K562 (cell line): Measurements from ENCODE around the gene ITGAV. TPM values are rescaled to one million over a fixed set of nuclear protein-coding genes. Genes with fewer than 3 reads are reported as not detected.

Experiments
- BRD4 ChIP-seq: fragments of 200-600 bp; sonication (generic); IDR thresholded peaks from 2 replicates; pipeline ENCODE4 v1.6.1; 2017; ENCODE audit warnings: inconsistent platforms
- DIDO1 ChIP-seq: fragments of 450-650 bp; IDR thresholded peaks from 2 replicates; pipeline ENCODE4 v1.6.1; 2016; ENCODE audit warnings: low read depth, missing biosample characterization, missing genetic modification characterization
- FOXJ2 ChIP-seq: fragments of 200-800 bp; sonication (Bioruptor generic); IDR thresholded peaks from 2 replicates; pipeline ENCODE4 v1.6.1; 2016; ENCODE audit warnings: missing genetic modification characterization, missing compliant biosample characterization
- FOXJ3 ChIP-seq: sonication (generic); formaldehyde crosslinking; IDR thresholded peaks from 2 replicates; pipeline ENCODE4 v1.4.0; 2020; ENCODE audit warnings: mild to moderate bottlenecking, missing genetic modification reagents
- FOXP1 ChIP-seq: sonication (generic); formaldehyde crosslinking; IDR thresholded peaks from 2 replicates; pipeline ENCODE4 v1.8.0; 2022; ENCODE audit warnings: mild to moderate bottlenecking, missing genetic modification reagents
- KAT7 ChIP-seq: sonication (generic); formaldehyde crosslinking; IDR thresholded peaks from 2 replicates; pipeline ENCODE4 v1.8.0; 2022; ENCODE audit warnings: missing genetic modification reagents, mild to moderate bottlenecking, borderline replicate concordance
- MAFK ChIP-seq: IDR thresholded peaks from 2 replicates; pipeline ENCODE4 v1.6.1; 2011; ENCODE audit warnings: low read length, improper control_type of control experiment
- POU5F1 ChIP-seq: fragments of 150-350 bp; IDR thresholded peaks from 2 replicates; pipeline ENCODE4 v1.6.1; 2014; ENCODE audit warnings: borderline replicate concordance, low read length, low read depth, mild to moderate bottlenecking; ENCODE audit not compliant: partially characterized antibody
- RBBP5 ChIP-seq: fragments of 200-600 bp; sonication (generic); IDR thresholded peaks from 2 replicates; pipeline ENCODE4 v1.6.1; 2012; ENCODE audit warnings: borderline replicate concordance, mild to moderate bottlenecking, low read length, control low read depth, inconsistent platforms; ENCODE audit not compliant: insufficient read depth, poor library complexity, severe bottlenecking
- ZNF764 ChIP-seq: fragments of 250-450 bp; sonication (Bioruptor Pico); IDR thresholded peaks from 2 replicates; pipeline ENCODE4 v1.4.0; 2020; ENCODE audit warnings: low read depth, mild to moderate bottlenecking, moderate library complexity
- polyA plus RNA-seq, 8 experiments: library from polyadenylated mRNA; depleted of rRNA in 4 of 8; stranded (reverse) in 5 of 8; unstranded in 3 of 8; fragments of >200 nt; fragmentation: Nextera tagmentation in 2 of 8; fragmentation: Illumina TruSeq in 1 of 8; extraction: Ambion mirVana in 2 of 8; extraction: Trizol in 1 of 8; gene quantifications; 2 replicates each; pipeline versions ENCODE4 v1.2.1 to v1.2.3, GENCODE V29; 2011 to 2014; ENCODE audit warnings: inconsistent platforms in 1 of 8, missing spikeins in 1 of 8
- total RNA-seq, 7 experiments: library from RNA; depleted of rRNA in 6 of 7; stranded (reverse); fragments of >200 nt in 6 of 7; fragmentation: Illumina TruSeq in 2 of 7; extraction: Trizol in 2 of 7; gene quantifications; 2 replicates each; pipeline versions ENCODE4 v1.2.1 to v1.2.3, GENCODE V29; 2011 to 2021; ENCODE audit warnings: low replicate concordance in 1 of 7
- TF ChIP-seq, protein P1 (sequence below): sonication (generic); formaldehyde crosslinking; IDR thresholded peaks from 2 replicates; pipeline ENCODE4 v1.8.0; 2023; ENCODE audit warnings: missing genetic modification reagents, mild to moderate bottlenecking, borderline replicate concordance
- TF ChIP-seq, protein P2 (sequence below): sonication (generic); formaldehyde crosslinking; IDR thresholded peaks from 2 replicates; pipeline ENCODE4 v1.8.0; 2022; ENCODE audit warnings: mild to moderate bottlenecking, missing genetic modification reagents
- TF ChIP-seq, protein P3 (sequence below): conservative IDR thresholded peaks from 2 replicates; pipeline ENCODE4 v1.6.1; 2011; ENCODE audit warnings: low read depth, mild to moderate bottlenecking, low read length; ENCODE audit not compliant: control insufficient read depth
- TF ChIP-seq, protein P4 (sequence below): fragments of 250-450 bp; sonication (Bioruptor Pico); IDR thresholded peaks from 2 replicates; pipeline ENCODE4 v1.4.0; 2020; ENCODE audit warnings: borderline replicate concordance

Gene ITGAV
- total and polyA plus RNA-seq, 9 of the 15 experiments (the other 6 are each of a cell fraction or from before 2014, with no cell fraction given), result 3.7 to 17.7 (median 10.7) TPM

DNA sequence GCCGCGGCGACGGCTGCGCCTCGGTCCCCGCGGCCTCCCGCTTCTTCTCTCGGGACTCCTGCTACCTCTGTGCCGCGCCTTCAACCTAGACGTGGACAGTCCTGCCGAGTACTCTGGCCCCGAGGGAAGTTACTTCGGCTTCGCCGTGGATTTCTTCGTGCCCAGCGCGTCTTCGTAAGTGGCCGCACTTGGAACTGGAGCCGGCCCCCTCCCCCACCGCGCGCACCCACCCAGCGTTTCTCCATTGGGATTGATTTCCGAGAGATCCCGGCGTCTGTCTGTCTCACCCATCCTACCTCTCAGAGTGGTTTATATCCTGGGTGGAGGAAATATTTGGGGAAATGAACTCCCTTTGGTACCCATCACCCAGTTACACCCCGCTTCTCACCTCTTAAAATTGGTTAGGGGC, 498 bp downstream of the ITGAV start (continued):
- TF ChIP-seq, protein P1, sequence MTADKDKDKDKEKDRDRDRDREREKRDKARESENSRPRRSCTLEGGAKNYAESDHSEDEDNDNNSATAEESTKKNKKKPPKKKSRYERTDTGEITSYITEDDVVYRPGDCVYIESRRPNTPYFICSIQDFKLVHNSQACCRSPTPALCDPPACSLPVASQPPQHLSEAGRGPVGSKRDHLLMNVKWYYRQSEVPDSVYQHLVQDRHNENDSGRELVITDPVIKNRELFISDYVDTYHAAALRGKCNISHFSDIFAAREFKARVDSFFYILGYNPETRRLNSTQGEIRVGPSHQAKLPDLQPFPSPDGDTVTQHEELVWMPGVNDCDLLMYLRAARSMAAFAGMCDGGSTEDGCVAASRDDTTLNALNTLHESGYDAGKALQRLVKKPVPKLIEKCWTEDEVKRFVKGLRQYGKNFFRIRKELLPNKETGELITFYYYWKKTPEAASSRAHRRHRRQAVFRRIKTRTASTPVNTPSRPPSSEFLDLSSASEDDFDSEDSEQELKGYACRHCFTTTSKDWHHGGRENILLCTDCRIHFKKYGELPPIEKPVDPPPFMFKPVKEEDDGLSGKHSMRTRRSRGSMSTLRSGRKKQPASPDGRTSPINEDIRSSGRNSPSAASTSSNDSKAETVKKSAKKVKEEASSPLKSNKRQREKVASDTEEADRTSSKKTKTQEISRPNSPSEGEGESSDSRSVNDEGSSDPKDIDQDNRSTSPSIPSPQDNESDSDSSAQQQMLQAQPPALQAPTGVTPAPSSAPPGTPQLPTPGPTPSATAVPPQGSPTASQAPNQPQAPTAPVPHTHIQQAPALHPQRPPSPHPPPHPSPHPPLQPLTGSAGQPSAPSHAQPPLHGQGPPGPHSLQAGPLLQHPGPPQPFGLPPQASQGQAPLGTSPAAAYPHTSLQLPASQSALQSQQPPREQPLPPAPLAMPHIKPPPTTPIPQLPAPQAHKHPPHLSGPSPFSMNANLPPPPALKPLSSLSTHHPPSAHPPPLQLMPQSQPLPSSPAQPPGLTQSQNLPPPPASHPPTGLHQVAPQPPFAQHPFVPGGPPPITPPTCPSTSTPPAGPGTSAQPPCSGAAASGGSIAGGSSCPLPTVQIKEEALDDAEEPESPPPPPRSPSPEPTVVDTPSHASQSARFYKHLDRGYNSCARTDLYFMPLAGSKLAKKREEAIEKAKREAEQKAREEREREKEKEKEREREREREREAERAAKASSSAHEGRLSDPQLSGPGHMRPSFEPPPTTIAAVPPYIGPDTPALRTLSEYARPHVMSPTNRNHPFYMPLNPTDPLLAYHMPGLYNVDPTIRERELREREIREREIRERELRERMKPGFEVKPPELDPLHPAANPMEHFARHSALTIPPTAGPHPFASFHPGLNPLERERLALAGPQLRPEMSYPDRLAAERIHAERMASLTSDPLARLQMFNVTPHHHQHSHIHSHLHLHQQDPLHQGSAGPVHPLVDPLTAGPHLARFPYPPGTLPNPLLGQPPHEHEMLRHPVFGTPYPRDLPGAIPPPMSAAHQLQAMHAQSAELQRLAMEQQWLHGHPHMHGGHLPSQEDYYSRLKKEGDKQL, result 0 out of 2 replicates have a peak, but pooled peaks have one; percentile 40
- TF ChIP-seq, protein P2, sequence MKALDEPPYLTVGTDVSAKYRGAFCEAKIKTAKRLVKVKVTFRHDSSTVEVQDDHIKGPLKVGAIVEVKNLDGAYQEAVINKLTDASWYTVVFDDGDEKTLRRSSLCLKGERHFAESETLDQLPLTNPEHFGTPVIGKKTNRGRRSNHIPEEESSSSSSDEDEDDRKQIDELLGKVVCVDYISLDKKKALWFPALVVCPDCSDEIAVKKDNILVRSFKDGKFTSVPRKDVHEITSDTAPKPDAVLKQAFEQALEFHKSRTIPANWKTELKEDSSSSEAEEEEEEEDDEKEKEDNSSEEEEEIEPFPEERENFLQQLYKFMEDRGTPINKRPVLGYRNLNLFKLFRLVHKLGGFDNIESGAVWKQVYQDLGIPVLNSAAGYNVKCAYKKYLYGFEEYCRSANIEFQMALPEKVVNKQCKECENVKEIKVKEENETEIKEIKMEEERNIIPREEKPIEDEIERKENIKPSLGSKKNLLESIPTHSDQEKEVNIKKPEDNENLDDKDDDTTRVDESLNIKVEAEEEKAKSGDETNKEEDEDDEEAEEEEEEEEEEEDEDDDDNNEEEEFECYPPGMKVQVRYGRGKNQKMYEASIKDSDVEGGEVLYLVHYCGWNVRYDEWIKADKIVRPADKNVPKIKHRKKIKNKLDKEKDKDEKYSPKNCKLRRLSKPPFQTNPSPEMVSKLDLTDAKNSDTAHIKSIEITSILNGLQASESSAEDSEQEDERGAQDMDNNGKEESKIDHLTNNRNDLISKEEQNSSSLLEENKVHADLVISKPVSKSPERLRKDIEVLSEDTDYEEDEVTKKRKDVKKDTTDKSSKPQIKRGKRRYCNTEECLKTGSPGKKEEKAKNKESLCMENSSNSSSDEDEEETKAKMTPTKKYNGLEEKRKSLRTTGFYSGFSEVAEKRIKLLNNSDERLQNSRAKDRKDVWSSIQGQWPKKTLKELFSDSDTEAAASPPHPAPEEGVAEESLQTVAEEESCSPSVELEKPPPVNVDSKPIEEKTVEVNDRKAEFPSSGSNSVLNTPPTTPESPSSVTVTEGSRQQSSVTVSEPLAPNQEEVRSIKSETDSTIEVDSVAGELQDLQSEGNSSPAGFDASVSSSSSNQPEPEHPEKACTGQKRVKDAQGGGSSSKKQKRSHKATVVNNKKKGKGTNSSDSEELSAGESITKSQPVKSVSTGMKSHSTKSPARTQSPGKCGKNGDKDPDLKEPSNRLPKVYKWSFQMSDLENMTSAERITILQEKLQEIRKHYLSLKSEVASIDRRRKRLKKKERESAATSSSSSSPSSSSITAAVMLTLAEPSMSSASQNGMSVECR (CRISPR knock-in tag), result 0 out of 2 replicates have a peak, but pooled peaks have one; percentile 44
- TF ChIP-seq, protein P3, sequence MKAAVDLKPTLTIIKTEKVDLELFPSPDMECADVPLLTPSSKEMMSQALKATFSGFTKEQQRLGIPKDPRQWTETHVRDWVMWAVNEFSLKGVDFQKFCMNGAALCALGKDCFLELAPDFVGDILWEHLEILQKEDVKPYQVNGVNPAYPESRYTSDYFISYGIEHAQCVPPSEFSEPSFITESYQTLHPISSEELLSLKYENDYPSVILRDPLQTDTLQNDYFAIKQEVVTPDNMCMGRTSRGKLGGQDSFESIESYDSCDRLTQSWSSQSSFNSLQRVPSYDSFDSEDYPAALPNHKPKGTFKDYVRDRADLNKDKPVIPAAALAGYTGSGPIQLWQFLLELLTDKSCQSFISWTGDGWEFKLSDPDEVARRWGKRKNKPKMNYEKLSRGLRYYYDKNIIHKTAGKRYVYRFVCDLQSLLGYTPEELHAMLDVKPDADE, result 0 out of 2 replicates have a peak, but pooled peaks have one; percentile 5
- peak; percentile 39; the same call in 1 of the 2 replicates for TF ChIP-seq FOXP1
- 0 out of 2 replicates have a peak, but pooled peaks have one; percentile 4 for TF ChIP-seq FOXJ2 (tag)
- TF ChIP-seq FOXJ3 (CRISPR knock-in tag), result no peak
- TF ChIP-seq KAT7 (CRISPR knock-in tag), result peak; percentile 13; the same call in 1 of the 2 replicates
- no peak for TF ChIP-seq ZNF764 (CRISPR knock-in tag)
- TF ChIP-seq POU5F1, result no peak
- TF ChIP-seq BRD4, result 0 out of 2 replicates have a peak, but pooled peaks have one; percentile 63
- TF ChIP-seq MAFK, result no peak
- TF ChIP-seq, protein P4, sequence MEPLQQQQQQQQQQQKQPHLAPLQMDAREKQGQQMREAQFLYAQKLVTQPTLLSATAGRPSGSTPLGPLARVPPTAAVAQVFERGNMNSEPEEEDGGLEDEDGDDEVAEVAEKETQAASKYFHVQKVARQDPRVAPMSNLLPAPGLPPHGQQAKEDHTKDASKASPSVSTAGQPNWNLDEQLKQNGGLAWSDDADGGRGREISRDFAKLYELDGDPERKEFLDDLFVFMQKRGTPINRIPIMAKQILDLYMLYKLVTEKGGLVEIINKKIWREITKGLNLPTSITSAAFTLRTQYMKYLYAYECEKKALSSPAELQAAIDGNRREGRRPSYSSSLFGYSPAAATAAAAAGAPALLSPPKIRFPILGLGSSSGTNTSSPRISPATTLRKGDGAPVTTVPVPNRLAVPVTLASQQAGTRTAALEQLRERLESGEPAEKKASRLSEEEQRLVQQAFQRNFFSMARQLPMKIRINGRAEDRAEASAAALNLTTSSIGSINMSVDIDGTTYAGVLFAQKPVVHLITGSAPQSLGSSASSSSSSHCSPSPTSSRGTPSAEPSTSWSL (CRISPR knock-in tag), result no peak
- TF ChIP-seq RBBP5, result peak; percentile 77
- TF ChIP-seq DIDO1 (tag), result 0 out of 2 replicates have a peak, but pooled peaks have one; percentile 15
